HEK293 (cell line): ENCODE data around the gene ELAVL1.

Source experiments
- ZNF114 ChIP-seq: fragments of 450-650 bp; formaldehyde crosslinking; IDR thresholded peaks from 2 replicates; pipeline ENCODE4 v1.5.0; 2017; ENCODE audit warnings: missing biosample characterization, missing genetic modification characterization
- TF ChIP-seq, protein P1 (sequence below): fragments of 450-650 bp; formaldehyde crosslinking; IDR thresholded peaks from 2 replicates; pipeline ENCODE4 v1.5.1; 2016; ENCODE audit warnings: missing biosample characterization, missing genetic modification characterization

DNA sequence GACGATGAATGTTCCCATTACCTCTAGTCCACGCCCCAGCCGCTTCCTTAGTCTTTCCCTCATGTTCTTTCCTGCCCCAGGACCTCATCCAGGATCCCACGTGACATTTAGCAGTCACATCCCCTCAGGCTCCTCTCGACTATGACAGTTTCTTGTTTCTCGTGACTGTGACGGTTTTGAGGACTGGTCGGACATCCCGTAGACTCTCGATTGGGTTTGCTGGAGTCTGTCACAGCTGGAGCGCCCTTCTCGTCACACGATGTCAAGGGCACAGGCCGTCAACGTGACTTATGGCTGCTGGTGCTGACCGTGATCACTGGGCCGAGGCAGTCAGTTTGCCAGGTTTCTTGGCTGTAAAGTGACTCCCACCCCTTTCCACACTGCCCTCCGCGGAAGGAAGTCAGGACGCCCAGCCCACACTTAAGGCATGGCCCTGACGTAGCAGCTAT lies 22.8 kb downstream of the ELAVL1 start:
- TF ChIP-seq, protein P1, sequence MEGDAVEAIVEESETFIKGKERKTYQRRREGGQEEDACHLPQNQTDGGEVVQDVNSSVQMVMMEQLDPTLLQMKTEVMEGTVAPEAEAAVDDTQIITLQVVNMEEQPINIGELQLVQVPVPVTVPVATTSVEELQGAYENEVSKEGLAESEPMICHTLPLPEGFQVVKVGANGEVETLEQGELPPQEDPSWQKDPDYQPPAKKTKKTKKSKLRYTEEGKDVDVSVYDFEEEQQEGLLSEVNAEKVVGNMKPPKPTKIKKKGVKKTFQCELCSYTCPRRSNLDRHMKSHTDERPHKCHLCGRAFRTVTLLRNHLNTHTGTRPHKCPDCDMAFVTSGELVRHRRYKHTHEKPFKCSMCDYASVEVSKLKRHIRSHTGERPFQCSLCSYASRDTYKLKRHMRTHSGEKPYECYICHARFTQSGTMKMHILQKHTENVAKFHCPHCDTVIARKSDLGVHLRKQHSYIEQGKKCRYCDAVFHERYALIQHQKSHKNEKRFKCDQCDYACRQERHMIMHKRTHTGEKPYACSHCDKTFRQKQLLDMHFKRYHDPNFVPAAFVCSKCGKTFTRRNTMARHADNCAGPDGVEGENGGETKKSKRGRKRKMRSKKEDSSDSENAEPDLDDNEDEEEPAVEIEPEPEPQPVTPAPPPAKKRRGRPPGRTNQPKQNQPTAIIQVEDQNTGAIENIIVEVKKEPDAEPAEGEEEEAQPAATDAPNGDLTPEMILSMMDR, result no peak
- no peak for TF ChIP-seq ZNF114
